Esophagus squamous epithelium (tissue), 5 donors: Measurements from ENCODE around the gene ZCCHC17. TPM values are rescaled to one million over a fixed set of nuclear protein-coding genes. Genes with fewer than 3 reads are reported as not detected.
A peak's percentile ranks its signal among the peaks of the same experiment; 100 is the strongest.

Experiments used
- DNase-seq: peaks from one replicate; lab custom pipeline; 2025; lab: John Stamatoyannopoulos, UW
- H3K27ac ChIP-seq, 4 donors: fragments of 200-600 bp; sonication (generic); one replicate each; pipeline ENCODE4 v1.5.1; 2016 to 2019; ENCODE audit warnings: mild to moderate bottlenecking in 1 of 4
- H3K27me3 ChIP-seq, 4 donors: fragments of 200-600 bp; sonication (generic); 1 replicate in 3 of 4; 2 replicates in 1 of 4; pipeline versions ENCODE4 v1.5.1 to v1.6.0; 2017 to 2021; ENCODE audit warnings: antibody characterized with exemption in 1 of 4
- H3K36me3 ChIP-seq, 3 donors: fragments of 200-600 bp; sonication (generic); one replicate each; pipeline ENCODE4 v1.5.1; 2016 to 2019
- H3K4me1 ChIP-seq, 3 donors: fragments of 200-600 bp; sonication (generic); one replicate each; pipeline ENCODE4 v1.5.1; 2017 to 2019
- H3K4me3 ChIP-seq, 4 donors: fragments of 200-600 bp; sonication (generic); 1 replicate in 3 of 4; 2 replicates in 1 of 4; pipeline ENCODE4 v1.5.1; 2016 to 2019; ENCODE audit warnings: mild to moderate bottlenecking in 2 of 4, moderate library complexity in 1 of 4
- H3K9me3 ChIP-seq, 3 donors: fragments of 200-600 bp; sonication (generic); one replicate each; pipeline ENCODE4 v1.5.1; 2016 to 2019
- POLR2A ChIP-seq, 4 donors: fragments of 450-650 bp; IDR thresholded peaks; one replicate each; pipeline ENCODE4 v1.6.1; 2017; ENCODE audit warnings: antibody characterized with exemption in 4 of 4, mild to moderate bottlenecking in 4 of 4, moderate library complexity in 3 of 4
- WGBS, 2 donors: methylation state at CpG; one replicate each; pipeline ENCODE4 v1.1.5; 2018; 5-methylcytosine and 5-hydroxymethylcytosine counted together
- intact Hi-C: fragments of 100-400 bp; cut with DNase I; formaldehyde crosslinking; loops from one replicate; pipeline ENCODE4 v1.15.0; 2022
- total RNA-seq, 4 donors: library from RNA; depleted of rRNA; stranded (reverse); fragments of >200 nt; gene quantifications; one replicate each; pipeline ENCODE4 v1.1.0, GENCODE V29; 2016
- TF ChIP-seq, protein P1 (sequence below), 6 experiments: fragments of 450-650 bp in 4 of 6; fragments of 200-600 bp in 2 of 6; sonication (generic) in 2 of 6; IDR thresholded peaks; one replicate each; pipeline ENCODE4 v1.5.1; 2016 to 2019; ENCODE audit warnings: antibody characterized with exemption in 6 of 6, mild to moderate bottlenecking in 4 of 6, moderate library complexity in 4 of 6
- donor health status: DM: yes; HTN: yes; CAD: no.

Gene ZCCHC17
- total RNA-seq, 4 donors from 2014 or later: 11.5 to 22.5 (median 18.6) TPM

GRCh38 chr1:31387612-31388011, 90.8 kb downstream of the ZCCHC17 start:
- 50 to 53% methylated on average over 9 to 10 of the region's 10 CpGs for WGBS, 2 donors
- TF ChIP-seq, protein P1, sequence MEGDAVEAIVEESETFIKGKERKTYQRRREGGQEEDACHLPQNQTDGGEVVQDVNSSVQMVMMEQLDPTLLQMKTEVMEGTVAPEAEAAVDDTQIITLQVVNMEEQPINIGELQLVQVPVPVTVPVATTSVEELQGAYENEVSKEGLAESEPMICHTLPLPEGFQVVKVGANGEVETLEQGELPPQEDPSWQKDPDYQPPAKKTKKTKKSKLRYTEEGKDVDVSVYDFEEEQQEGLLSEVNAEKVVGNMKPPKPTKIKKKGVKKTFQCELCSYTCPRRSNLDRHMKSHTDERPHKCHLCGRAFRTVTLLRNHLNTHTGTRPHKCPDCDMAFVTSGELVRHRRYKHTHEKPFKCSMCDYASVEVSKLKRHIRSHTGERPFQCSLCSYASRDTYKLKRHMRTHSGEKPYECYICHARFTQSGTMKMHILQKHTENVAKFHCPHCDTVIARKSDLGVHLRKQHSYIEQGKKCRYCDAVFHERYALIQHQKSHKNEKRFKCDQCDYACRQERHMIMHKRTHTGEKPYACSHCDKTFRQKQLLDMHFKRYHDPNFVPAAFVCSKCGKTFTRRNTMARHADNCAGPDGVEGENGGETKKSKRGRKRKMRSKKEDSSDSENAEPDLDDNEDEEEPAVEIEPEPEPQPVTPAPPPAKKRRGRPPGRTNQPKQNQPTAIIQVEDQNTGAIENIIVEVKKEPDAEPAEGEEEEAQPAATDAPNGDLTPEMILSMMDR (IDR thresholded peaks at IDR 0.05): no peak
- TF ChIP-seq POLR2A (IDR thresholded peaks at IDR 0.05): no peak
- H3K36me3 ChIP-seq: no peaks in the 10 kb centered on the region
- peaks cover 0 to 15% (median 4%) of the 10 kb centered on the region in 3 donors for H3K4me1 ChIP-seq
- H3K27me3 ChIP-seq: peaks cover 0 to 24% (median 0%) of the 10 kb centered on the region in 4 donors
- intact Hi-C loops: no loop called here
- H3K27ac ChIP-seq: no peak overlapping the region
- no peak overlapping the region for H3K4me3 ChIP-seq
- DNase-seq: no peak
- H3K9me3 ChIP-seq: no peaks in the 10 kb centered on the region

DNA sequence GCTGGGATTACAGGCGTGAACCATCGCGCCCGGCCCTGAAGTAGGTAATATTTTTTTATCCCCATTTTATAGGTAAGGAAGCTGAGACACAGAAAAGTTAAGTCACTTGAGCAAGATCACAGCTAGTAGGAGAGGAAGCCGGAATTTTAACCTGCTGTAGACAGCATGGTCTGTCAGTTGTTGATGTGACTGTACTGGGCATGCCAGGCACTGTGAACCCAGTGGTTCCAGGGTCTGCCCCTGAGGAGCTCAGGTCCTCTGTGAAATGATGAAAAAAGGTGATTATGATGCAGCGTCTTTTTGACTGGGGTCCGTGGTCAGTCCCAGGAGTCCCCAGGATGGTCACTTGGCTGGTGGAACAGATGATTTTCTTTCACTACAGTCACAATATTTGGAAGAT, 92.8 kb downstream of the ZCCHC17 start:
- no peak overlapping the region for H3K4me3 ChIP-seq
- TF ChIP-seq POLR2A (IDR thresholded peaks at IDR 0.05): no peak
- TF ChIP-seq, protein P1 (IDR thresholded peaks at IDR 0.05): no peak
- H3K4me1 ChIP-seq: peaks cover 3 to 21% (median 9%) of the 10 kb centered on the region in 3 donors
- no peak for DNase-seq
- no peaks in the 10 kb centered on the region for H3K36me3 ChIP-seq
- H3K9me3 ChIP-seq: no peaks in the 10 kb centered on the region
- 65 to 86% methylated on average over 2 of the region's 7 CpGs for WGBS, 2 donors
- peak overlapping the region in 1 of 4 donors; percentile 5 for H3K27ac ChIP-seq
- peaks cover 0 to 17% (median 0%) of the 10 kb centered on the region in 4 donors for H3K27me3 ChIP-seq
- intact Hi-C loops: loop anchor here (5.0 kb wide), 1 partner anchor 158 kb away; no protein-coding TSS in a partner anchor

DNA sequence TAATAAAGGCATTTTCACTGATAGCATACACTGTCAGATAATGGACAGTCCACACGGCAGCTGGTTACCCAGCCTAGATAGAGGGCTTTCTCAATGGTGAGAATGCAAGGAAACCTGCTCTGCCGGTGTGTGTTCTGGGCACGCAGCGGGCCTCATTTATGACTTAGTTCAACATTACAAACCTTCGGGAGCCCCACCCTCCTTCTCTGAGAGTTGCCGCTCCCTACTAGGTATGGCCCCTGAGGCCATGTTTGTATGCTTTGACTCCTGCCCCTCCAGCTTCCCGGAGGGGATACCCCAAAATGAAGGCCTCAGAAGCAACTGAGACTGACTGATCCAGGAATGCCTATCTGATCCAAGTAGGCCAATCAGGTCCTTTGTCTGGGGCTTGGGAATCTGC, 93.2 kb downstream of the ZCCHC17 start:
- Histone ChIP-seq H3K9me3 (no peaks in the 10 kb centered on the region), H3K36me3 (no peaks in the 10 kb centered on the region), H3K27me3 (peaks cover 0 to 16% (median 0%) of the 10 kb centered on the region in 4 donors), H3K4me1 (peaks cover 8 to 25% (median 12%) of the 10 kb centered on the region in 3 donors), H3K27ac (peak overlapping the region in 2 of 4 donors; percentile 5 to 27), H3K4me3 (no peak overlapping the region)
- intact Hi-C loops: loop anchor here (5.0 kb wide), 1 partner anchor 157 kb away; no protein-coding TSS in a partner anchor
- no peak for DNase-seq
- 43 to 56% methylated on average over 1 to 4 of the region's 7 CpGs for WGBS, 2 donors
- TF ChIP-seq POLR2A (IDR thresholded peaks at IDR 0.05): no peak
- TF ChIP-seq, protein P1 (IDR thresholded peaks at IDR 0.05): no peak

DNA sequence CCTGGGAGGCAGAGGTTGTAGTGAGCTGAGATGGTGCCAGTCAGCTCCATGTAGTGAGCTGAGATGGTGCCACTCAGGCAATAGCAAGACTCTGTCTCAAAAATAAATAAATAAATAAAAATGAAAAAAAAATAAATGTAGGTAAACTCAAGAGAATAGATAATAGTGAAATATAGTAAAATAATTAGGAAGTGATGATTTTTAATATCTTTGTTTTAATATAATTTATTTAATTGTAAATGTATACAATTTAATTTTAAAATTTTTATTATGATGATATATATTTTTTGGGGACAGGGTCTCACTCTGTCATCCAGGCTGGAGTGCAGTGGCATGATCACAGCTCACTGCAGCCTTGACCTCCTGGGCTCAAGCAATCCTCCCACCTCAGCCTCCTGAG, 96.6 kb downstream of the ZCCHC17 start:
- no peaks in the 10 kb centered on the region for H3K27me3 ChIP-seq
- H3K4me3 ChIP-seq: no peak overlapping the region
- peaks cover 11 to 36% (median 12%) of the 10 kb centered on the region in 3 donors for H3K4me1 ChIP-seq
- H3K36me3 ChIP-seq: no peaks in the 10 kb centered on the region
- intact Hi-C loops: loop anchor here (5.0 kb wide), 1 partner anchor 154 kb away; no protein-coding TSS in a partner anchor
- TF ChIP-seq, protein P1 (IDR thresholded peaks at IDR 0.05): no peak
- no peak for TF ChIP-seq POLR2A (IDR thresholded peaks at IDR 0.05)
- no peaks in the 10 kb centered on the region for H3K9me3 ChIP-seq
- DNase-seq: no peak
- no peak overlapping the region for H3K27ac ChIP-seq

DNA sequence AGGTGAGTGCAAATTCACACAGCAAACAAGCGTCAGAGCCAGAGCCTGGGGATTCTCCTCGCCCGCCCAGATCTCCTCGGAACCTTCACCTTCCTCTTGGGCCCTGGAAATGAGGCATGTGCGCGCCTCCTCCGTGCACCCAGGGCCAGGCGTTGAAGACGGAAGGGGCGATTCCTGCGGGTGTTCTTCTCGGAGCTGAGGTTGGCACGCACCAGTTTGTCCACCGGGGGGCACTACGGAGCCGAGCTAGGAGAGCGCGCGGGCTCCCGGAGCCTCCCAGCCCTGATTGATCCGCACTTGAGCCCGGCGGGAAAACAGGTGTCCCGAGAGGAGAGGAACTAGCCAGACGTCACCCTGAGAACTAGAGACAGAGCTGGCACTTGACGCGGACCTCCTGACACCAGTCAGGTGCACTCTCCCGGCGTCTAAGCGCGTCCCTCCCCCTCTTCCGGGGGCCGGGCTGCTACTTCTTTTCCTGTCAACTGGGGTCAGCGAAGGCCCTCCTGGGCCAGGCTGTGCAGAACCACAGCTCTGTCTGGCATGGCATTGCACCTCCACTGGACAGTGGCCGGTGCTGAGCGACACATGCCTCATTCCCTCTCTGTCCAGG, 97.9 kb downstream of the ZCCHC17 start:
- intact Hi-C loops: loop anchor here (2.0 to 5.0 kb wide), 2 partner anchors 28 to 153 kb away; no protein-coding TSS in a partner anchor
- H3K9me3 ChIP-seq: no peaks in the 10 kb centered on the region
- no peaks in the 10 kb centered on the region for H3K36me3 ChIP-seq
- peaks cover 10 to 31% (median 11%) of the 10 kb centered on the region in 3 donors for H3K4me1 ChIP-seq
- H3K4me3 ChIP-seq: peak overlapping the region in 3 of 4 donors; percentile 28 to 57 (median 37)
- 7 to 13% methylated on average over 5 to 11 of the region's 36 CpGs for whole genome bisulfite sequencing, 2 donors
- TF ChIP-seq, protein P1 (IDR thresholded peaks at IDR 0.05): peak; percentile 77 to 94 (median 86)
- TF ChIP-seq POLR2A (IDR thresholded peaks at IDR 0.05): no peak
- peak overlapping the region in 2 of 4 donors; percentile 19 to 38 for H3K27ac ChIP-seq
- DNase-seq: peak; percentile 52
- H3K27me3 ChIP-seq: no peaks in the 10 kb centered on the region
